Measurements from ENCODE around the gene THAP6. TPM values are rescaled to one million over a fixed set of nuclear protein-coding genes. Genes with fewer than 3 reads are reported as not detected.

THAP6 gene
- total RNA-seq, 1 experiment from 2014 or later: 25.5 TPM

DNA sequence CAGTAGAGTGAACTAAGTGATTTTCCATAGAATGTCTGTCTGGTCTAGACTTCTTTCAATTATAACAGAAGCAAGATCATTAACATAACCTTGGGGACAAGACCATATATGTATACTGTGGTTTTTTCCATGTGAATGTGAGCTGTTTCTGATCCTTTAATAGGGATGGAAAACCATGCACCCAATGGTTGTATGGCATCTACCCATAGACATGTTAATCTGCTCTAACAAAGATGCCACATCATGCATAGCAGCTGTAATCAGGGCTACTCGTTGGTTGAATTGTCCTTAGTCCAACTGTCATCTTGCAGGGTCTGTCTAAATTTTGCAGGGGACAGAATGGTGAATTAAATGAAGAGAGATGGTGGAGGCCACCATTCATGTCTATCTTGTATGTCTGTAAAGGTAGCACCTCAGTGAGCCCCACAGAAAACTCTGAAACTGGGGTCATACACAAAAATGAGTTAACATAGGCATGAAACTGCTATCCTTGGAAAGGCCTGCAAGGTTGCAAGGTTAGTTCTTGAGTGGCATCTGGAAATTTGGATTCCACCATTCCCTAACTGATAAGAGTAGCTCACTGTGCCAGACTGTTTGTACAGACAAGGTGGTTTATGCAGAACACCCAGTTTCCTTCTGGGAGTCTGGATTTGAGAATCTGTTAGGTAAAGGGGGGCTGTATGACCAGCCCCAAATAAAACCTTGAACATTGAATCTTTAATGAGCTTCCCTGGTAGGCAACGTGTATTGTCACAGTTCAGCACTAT, 16.5 kb downstream of the THAP6 start:
- POLR2A ChIA-PET: no interaction called here
- DNase-seq (ENCODE audit: low read depth, low spot score): no peak

More for the DNA sequence above, 16.5 kb downstream of the THAP6 start:
- H3K9ac ChIP-seq (ENCODE audit: low read length): no peak overlapping the region
- no peaks in the 10 kb centered on the region for H3K4me1 ChIP-seq (ENCODE audit: control insufficient read depth in 1 of 2, insufficient read depth in 2 of 2, low read length in 2 of 2)
- RAD21 ChIA-PET (ENCODE audit: low non-redundant PET in 1 of 2, low total read pairs in 2 of 2, uncharacterized antibody in 2 of 2, unreplicated experiment in 2 of 2): no interaction called here
- ATAC-seq: no peak
- H3K27me3 ChIP-seq (ENCODE audit: insufficient read depth, low read length): no peaks in the 10 kb centered on the region
- no peak overlapping the region for H3K27ac ChIP-seq (ENCODE audit: low read depth, low read length)
- no peaks in the 10 kb centered on the region for H3K79me2 ChIP-seq (ENCODE audit: insufficient read depth, low read length)
- intact Hi-C loops (cut with micrococcal nuclease): no loop called here
- no peaks in the 10 kb centered on the region for H3K9me3 ChIP-seq (ENCODE audit: control insufficient read depth in 1 of 2, insufficient read depth in 1 of 2, low read depth in 1 of 2, low read length in 2 of 2)
- H3K4me3 ChIP-seq (replicated peaks in 1 of 2; ENCODE audit: low read depth in 1 of 2, low read length in 2 of 2): no peak overlapping the region
- CTCF ChIA-PET: no interaction called here
- H3K9me2 ChIP-seq (ENCODE audit: insufficient read depth): no peaks in the 10 kb centered on the region
- no peaks in the 10 kb centered on the region for H4K20me1 ChIP-seq (ENCODE audit: insufficient read depth)
- peaks cover 9 to 12% of the 10 kb centered on the region in 2 experiments; a peak in 3 of 4 replicates for H3K36me3 ChIP-seq (ENCODE audit: control insufficient read depth in 1 of 2, insufficient read depth in 2 of 2, low read length in 2 of 2)
- TF ChIP-seq TCF7L2 (IDR thresholded peaks at IDR 0.05; ENCODE audit: borderline replicate concordance, extremely low read depth, insufficient read depth, insufficient read length): no peak
- TF ChIP-seq RAD21 (IDR thresholded peaks at IDR 0.05; ENCODE audit: low read depth): no peak
- no peak for TF ChIP-seq EGR1 (IDR thresholded peaks at IDR 0.05; ENCODE audit: low read depth)
- TF ChIP-seq SIN3A (IDR thresholded peaks at IDR 0.05; ENCODE audit: low read depth): no peak
- TF ChIP-seq, protein P1, sequence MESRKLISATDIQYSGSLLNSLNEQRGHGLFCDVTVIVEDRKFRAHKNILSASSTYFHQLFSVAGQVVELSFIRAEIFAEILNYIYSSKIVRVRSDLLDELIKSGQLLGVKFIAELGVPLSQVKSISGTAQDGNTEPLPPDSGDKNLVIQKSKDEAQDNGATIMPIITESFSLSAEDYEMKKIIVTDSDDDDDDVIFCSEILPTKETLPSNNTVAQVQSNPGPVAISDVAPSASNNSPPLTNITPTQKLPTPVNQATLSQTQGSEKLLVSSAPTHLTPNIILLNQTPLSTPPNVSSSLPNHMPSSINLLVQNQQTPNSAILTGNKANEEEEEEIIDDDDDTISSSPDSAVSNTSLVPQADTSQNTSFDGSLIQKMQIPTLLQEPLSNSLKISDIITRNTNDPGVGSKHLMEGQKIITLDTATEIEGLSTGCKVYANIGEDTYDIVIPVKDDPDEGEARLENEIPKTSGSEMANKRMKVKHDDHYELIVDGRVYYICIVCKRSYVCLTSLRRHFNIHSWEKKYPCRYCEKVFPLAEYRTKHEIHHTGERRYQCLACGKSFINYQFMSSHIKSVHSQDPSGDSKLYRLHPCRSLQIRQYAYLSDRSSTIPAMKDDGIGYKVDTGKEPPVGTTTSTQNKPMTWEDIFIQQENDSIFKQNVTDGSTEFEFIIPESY (IDR thresholded peaks at IDR 0.05; ENCODE audit: extremely low read depth, insufficient replicate concordance, low read length): no peak
- TF ChIP-seq ZNF274 (IDR thresholded peaks at IDR 0.05; ENCODE audit: low read depth, low read length): no peak
- no peak for TF ChIP-seq ZFX (IDR thresholded peaks at IDR 0.05)
- TF ChIP-seq ELF1 (IDR thresholded peaks at IDR 0.05; ENCODE audit: borderline replicate concordance, low read depth): no peak
- TF ChIP-seq POLR2AphosphoS5 (IDR thresholded peaks at IDR 0.05; ENCODE audit: low read depth, low read length): no peak
- no peak for TF ChIP-seq EZH2 (IDR thresholded peaks at IDR 0.05)
- TF ChIP-seq SRF (IDR thresholded peaks at IDR 0.05; ENCODE audit: low read depth): no peak
- no peak for TF ChIP-seq CBX3 (IDR thresholded peaks at IDR 0.05; ENCODE audit: low read depth)
- TF ChIP-seq, protein P2, sequence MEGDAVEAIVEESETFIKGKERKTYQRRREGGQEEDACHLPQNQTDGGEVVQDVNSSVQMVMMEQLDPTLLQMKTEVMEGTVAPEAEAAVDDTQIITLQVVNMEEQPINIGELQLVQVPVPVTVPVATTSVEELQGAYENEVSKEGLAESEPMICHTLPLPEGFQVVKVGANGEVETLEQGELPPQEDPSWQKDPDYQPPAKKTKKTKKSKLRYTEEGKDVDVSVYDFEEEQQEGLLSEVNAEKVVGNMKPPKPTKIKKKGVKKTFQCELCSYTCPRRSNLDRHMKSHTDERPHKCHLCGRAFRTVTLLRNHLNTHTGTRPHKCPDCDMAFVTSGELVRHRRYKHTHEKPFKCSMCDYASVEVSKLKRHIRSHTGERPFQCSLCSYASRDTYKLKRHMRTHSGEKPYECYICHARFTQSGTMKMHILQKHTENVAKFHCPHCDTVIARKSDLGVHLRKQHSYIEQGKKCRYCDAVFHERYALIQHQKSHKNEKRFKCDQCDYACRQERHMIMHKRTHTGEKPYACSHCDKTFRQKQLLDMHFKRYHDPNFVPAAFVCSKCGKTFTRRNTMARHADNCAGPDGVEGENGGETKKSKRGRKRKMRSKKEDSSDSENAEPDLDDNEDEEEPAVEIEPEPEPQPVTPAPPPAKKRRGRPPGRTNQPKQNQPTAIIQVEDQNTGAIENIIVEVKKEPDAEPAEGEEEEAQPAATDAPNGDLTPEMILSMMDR (IDR thresholded peaks at IDR 0.05 in 2 of 3, conservative IDR thresholded peaks at IDR 0.05 in 1 of 3; ENCODE audit: borderline replicate concordance in 1 of 3, insufficient read depth in 1 of 3, low read depth in 2 of 3, low read length in 2 of 3): no peak
- no peak for TF ChIP-seq POLR2A (IDR thresholded peaks at IDR 0.05; ENCODE audit: borderline replicate concordance, extremely low read depth, insufficient read depth, insufficient read length)
- no peak for TF ChIP-seq JUND (IDR thresholded peaks at IDR 0.05)
- no peak for TF ChIP-seq SP1 (IDR thresholded peaks at IDR 0.05; ENCODE audit: low read depth)
- TF ChIP-seq REST (IDR thresholded peaks at IDR 0.05; ENCODE audit: low read depth): no peak; the same call in 1 of the 2 replicates
- TF ChIP-seq, protein P3, sequence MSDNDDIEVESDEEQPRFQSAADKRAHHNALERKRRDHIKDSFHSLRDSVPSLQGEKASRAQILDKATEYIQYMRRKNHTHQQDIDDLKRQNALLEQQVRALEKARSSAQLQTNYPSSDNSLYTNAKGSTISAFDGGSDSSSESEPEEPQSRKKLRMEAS (IDR thresholded peaks at IDR 0.05): no peak
- no peak overlapping the region for H2AFZ ChIP-seq (ENCODE audit: low read depth, low read length, poor library complexity, severe bottlenecking)
- BruUV-seq (replicated peaks): no TSS peak
- no peak overlapping the region for H3K4me2 ChIP-seq (ENCODE audit: low read length)

All from HCT116 (cell line).